H7 (cell line): Measurements from ENCODE around the gene ARF6. TPM values are rescaled to one million over a fixed set of nuclear protein-coding genes. Genes with fewer than 3 reads are reported as not detected.

Source experiments
- DNase-seq: peaks from one replicate; pipeline ENCODE4 v3.0.0; 2012
- H3K27me3 ChIP-seq: 2 replicates; pipeline ENCODE4 v1.6.0; 2011; ENCODE audit warnings: mild to moderate bottlenecking, low read length; ENCODE audit not compliant: control insufficient read depth, insufficient read depth
- H3K36me3 ChIP-seq: replicated peaks from 2 replicates; pipeline ENCODE4 v1.5.1; 2011; ENCODE audit warnings: low read length; ENCODE audit not compliant: control insufficient read depth, insufficient read depth
- H3K4me3 ChIP-seq: 2 replicates; pipeline ENCODE4 v1.5.1; 2011; ENCODE audit warnings: low read depth, mild to moderate bottlenecking, control low read depth, low read length, moderate library complexity; ENCODE audit not compliant: insufficient read depth
- total RNA-seq: library from RNA; depleted of rRNA; stranded (reverse); fragments of >200 nt; shearing (Covaris generic); gene quantifications from 2 replicates; pipeline ENCODE4 v1.2.3, GENCODE V29; 2014

ARF6 gene
- total RNA-seq, 1 experiment from 2014 or later, result 38.6 TPM

DNA sequence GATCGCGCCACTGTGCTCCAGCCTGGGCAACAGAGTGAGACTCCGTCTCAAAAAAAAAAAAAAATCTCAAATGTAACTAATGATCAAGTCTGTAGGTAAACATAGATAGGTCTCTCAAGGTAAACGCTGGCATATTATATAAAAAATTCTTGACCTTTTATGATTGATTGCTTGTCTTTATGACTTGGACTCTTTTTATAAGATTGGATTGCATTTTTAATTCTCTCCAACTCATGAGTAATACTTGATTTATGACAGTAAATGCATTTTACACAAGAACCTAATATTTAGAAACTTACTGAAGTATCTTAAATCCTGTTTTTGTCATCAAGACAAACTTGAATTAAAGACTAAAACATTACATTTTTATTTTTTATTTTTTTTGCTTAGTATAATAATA lies 16.1 kb downstream of the ARF6 start:
- Histone ChIP-seq H3K4me3 (no peak overlapping the region), H3K27me3 (no peaks in the 10 kb centered on the region), H3K36me3 (no peaks in the 10 kb centered on the region)
- no peak for DNase-seq

DNA sequence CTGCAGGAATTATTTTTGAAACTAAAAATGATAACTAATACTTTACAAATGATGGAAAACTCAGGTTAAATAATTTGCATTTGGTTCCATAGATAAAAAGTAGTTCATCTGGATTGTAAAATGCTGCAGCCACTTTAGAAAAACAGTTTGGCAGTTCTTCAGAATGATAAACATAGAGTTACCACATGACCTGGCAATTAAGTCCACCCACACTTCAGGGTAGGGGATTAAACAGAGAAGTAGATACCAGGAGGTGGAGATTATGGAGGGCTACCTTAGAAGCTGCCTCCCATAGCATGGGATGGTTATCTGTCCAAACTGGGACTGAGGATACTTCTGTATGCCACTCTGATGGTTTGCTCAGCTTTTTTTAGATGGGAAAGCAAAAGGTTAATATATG lies 22.2 kb downstream of the ARF6 start:
- Histone ChIP-seq H3K4me3 (no peak overlapping the region), H3K36me3 (no peaks in the 10 kb centered on the region), H3K27me3 (no peaks in the 10 kb centered on the region)
- no peak for DNase-seq

DNA sequence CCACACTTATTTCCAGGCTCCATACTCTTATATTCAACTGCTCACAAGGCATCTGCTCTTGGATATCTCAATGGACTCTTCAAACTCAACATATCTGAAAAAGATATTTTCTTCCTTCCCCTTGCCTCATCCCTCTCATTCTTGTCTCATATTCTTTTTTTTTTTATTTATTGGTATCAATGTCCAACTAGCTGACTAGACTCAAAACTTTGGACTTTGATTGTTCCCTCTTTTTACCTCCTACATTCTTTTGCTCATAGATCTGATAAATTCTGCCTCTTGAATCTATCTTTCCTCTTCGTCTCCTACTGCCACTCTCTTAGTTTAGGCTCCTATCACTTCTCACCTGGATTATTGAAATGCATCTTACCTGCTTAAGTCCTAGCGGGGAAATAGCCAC lies 25.8 kb downstream of the ARF6 start:
- H3K36me3 ChIP-seq, result no peaks in the 10 kb centered on the region
- H3K27me3 ChIP-seq, result no peaks in the 10 kb centered on the region
- no peak for DNase-seq
- H3K4me3 ChIP-seq, result no peak overlapping the region

DNA sequence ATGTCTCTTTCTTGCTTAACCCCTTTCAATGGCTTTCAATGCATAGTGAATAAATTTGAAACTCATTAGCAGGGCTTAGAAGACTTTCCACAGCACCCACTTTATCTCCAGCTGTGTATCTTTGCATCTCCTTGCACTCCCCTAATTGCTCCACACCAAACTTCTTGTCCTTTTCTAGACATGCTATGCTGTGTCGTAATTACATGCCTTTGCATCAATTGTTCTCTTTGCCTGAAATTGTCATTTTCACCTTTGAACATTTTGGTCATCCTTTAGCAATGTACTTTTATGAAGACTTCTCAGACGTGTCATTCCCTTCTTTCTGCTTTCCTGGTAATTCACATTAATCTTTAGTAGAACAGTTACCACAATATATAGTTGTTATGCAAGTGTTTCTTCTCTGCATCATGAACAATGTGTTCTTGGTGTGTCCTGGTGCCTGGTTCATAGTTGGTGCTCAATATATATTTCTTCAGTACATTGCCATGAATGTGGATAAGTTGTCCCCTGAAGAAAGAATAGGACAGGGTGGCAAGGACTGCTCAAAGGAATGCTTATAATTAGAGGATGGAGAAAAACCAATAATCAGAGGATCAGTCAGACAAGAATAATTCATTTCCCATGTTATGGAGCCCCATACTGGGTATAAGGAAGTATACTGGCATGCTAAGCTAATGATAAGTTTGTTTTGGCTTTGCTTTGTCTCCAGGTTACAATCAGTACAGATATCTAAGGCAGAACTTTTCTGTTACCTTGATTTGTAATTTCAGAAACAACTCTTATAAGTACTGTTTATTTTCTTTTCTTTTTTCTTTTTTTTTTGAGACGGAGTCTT lies 27.2 kb downstream of the ARF6 start:
- DNase-seq, result no peak
- no peaks in the 10 kb centered on the region for H3K27me3 ChIP-seq
- no peaks in the 10 kb centered on the region for H3K36me3 ChIP-seq

DNA sequence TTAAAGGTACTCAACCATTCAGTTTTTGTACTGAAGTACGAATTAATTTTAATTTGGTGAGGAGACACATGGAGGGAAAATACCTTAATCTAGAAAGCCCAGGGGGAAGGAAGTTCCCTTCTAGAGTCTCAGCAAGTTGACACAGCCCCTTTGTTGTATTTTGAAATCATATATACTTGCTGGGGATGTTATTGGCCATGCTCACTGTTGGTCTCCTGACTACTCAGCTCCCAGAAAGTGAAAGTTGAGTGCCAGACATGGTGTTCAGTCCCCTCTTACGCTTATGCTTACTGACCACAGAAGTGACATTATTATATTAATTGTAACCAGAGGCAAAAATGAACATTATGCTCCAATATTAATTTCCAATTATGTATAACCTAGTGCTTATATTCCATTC lies 28.1 kb downstream of the ARF6 start:
- no peaks in the 10 kb centered on the region for H3K27me3 ChIP-seq
- no peak overlapping the region for H3K4me3 ChIP-seq
- no peaks in the 10 kb centered on the region for H3K36me3 ChIP-seq
- no peak for DNase-seq

More for the DNA sequence above, 27.2 kb downstream of the ARF6 start:
- H3K4me3 ChIP-seq, result no peak overlapping the region

DNA sequence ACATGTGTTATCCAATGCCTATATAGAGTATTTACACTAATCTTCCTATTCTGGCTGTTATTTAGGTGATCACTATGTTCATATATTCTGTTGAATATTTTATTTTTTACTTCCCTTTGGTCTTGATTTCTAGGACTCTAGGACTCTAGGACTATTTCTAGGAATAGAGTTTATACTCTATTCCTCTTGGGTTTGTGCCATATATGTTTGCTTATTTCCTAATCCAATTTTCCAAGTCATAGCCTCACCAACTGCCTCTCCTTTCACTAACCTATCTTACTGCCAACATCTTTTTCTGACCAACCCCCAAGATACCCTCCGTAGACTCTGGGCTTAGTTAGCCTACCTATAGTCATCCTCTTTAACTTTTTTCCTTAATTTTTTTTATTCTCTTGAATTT lies 28.5 kb downstream of the ARF6 start:
- H3K27me3 ChIP-seq, result no peaks in the 10 kb centered on the region
- DNase-seq, result no peak
- H3K4me3 ChIP-seq, result no peak overlapping the region
- no peaks in the 10 kb centered on the region for H3K36me3 ChIP-seq

DNA sequence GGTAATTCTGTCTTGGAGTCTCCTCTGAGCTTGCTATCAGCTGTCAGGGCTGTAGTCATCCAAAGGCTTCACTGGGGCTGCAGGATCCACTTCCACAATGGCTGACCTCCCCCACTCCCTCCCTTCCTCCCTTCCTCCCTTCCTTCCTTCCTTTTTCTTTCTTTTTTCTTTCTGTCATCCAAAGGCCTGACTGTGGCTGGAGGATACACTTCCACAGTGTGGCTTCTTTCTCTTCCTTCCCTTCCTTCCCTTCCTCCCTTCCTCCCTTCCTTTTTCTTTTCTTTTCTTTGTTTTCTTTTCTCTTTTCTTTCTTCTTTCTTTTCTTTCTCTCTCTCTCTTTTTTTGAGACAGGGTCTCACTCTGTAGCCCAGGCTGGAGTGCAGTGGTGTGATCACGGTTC lies 30.6 kb downstream of the ARF6 start:
- no peaks in the 10 kb centered on the region for H3K36me3 ChIP-seq
- H3K4me3 ChIP-seq, result no peak overlapping the region
- no peaks in the 10 kb centered on the region for H3K27me3 ChIP-seq
- DNase-seq, result no peak

DNA sequence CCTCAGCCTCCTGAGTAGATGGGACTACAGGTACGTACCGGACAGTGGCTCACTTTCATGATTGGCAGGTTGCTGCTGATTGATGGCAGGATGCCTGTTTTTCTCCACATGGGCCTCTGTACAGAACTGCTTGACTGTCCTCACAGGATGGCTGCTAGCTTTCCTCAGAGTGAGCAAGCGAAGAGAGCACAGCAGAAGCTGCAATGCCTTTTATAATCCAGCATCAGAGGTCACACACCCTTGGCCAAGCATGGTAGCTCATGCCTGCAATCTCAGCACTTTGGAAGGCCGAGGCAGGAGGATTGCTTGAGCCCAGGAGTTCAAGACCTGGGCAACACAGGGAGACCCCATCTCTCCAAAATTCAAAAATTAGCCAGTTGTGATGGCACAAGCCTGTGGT lies 31.0 kb downstream of the ARF6 start:
- H3K4me3 ChIP-seq, result no peak overlapping the region
- no peaks in the 10 kb centered on the region for H3K36me3 ChIP-seq
- no peaks in the 10 kb centered on the region for H3K27me3 ChIP-seq
- no peak for DNase-seq

DNA sequence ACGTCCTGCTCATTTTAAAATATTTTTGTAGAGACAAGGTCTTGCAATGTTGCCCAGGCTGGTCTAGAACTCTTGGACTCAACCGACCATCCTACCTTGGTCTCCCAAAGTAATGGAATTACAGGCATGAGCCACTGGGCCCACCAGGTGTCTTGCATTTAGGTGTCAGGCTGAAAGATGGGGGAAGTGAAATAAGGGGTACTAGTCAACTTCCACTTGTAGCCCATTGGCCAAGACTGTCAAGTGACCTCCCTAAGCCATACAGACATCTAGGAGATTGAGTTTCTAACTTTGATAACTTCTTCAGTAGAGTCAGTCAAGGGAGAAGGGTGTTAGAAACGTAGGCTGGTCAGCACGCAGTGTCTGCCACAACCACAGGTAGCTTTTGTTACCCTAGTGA lies 32.0 kb downstream of the ARF6 start:
- H3K4me3 ChIP-seq, result no peak overlapping the region
- no peak for DNase-seq
- no peaks in the 10 kb centered on the region for H3K27me3 ChIP-seq
- H3K36me3 ChIP-seq, result no peaks in the 10 kb centered on the region

DNA sequence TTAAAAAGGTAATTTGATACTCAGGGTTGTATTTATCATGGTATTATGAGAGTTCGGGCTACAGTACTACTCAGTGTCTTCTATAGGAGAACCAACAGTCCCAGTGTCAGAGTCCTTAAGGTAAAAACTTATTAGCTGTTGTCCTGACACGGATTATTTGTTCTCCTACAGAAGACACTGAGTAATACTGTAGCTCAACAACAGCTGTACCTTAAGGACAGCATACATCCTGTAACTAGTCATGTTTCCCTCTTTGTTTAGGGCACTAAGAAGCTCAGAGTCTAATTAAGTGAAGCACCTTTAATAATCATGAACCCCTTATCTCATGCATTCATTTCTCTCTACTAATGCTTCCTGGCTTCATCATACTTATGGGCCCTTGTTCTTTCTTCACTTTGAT lies 33.9 kb downstream of the ARF6 start:
- Histone ChIP-seq H3K27me3 (no peaks in the 10 kb centered on the region), H3K36me3 (no peaks in the 10 kb centered on the region), H3K4me3 (no peak overlapping the region)
- no peak for DNase-seq

DNA sequence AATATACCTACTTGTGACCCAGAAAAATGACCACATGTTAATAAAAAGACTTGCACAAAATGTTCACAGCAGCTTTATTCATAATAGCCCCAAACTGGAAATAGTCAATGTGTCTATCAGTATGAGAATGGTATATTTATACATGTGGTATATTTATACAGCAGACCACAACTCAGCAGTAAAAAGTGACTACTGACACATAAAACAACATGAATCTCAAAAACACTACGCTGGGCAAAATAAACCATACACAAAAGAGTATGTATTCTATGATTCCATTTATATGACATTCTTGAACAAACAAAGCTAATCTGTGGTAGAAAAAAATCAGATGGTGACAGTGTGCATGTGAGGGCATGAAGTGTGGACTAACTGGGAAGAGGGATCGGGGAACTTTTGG lies 35.1 kb downstream of the ARF6 start:
- no peak for DNase-seq
- H3K4me3 ChIP-seq, result no peak overlapping the region
- H3K27me3 ChIP-seq, result no peaks in the 10 kb centered on the region
- no peaks in the 10 kb centered on the region for H3K36me3 ChIP-seq

DNA sequence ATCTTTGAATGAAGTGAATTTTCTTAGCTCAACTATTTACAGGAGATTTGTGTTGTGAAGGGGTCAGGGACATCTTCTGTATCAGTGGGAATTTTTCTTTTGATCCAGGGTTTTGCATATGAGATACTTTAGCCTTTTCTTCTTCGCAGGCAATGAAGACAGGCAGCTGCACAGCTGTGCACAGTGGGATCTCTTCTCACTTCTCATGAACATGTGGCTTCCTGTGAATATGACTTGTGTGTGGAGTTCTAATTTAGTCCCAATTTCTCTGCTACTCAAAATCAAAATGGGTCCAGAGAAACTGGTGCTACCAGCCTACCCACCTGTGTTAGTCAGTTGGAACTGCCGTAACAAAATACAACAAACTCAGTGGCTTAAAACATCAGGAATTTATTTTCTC lies 37.8 kb downstream of the ARF6 start:
- H3K27me3 ChIP-seq, result no peaks in the 10 kb centered on the region
- H3K36me3 ChIP-seq, result no peaks in the 10 kb centered on the region
- no peak for DNase-seq
- H3K4me3 ChIP-seq, result no peak overlapping the region

DNA sequence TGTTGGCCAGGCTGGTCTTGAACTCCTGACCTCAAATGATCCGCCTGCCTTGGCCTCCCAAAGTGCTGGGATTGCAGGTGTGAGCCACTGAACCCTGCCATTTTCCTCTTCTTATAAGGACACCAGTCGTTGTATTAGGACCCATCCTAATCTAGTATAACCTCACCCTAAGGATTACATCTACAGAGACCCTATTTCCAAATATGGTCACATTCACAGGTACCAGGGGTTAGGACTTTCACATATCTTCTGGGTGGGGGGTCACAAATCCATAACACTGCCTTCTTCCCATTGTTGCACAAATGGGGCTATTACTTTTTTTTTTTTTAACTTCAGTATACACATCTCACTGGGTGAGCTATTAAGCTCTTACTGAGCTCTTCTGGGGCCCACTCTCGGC lies 38.6 kb downstream of the ARF6 start:
- H3K36me3 ChIP-seq, result no peaks in the 10 kb centered on the region
- H3K27me3 ChIP-seq, result no peaks in the 10 kb centered on the region
- no peak overlapping the region for H3K4me3 ChIP-seq
- no peak for DNase-seq

DNA sequence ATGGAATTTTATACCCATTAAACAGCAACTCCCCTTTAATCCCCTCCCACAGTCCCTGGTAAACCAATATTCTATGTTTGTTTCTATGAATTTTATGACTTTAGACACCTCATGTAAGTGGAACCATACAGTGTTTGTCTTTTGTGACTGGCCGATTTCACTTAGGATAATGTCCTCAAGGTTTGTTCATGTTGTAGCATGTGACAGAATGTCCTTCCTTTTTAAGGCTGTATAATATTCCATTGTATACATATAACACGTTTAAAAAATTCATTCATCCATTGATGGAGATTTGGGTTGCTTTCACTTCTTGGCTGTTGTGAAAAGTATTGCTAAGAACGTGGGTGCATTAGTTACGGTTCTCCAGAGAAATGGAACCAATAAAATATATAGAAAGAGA lies 40.2 kb downstream of the ARF6 start:
- Histone ChIP-seq H3K4me3 (no peak overlapping the region), H3K27me3 (no peaks in the 10 kb centered on the region), H3K36me3 (no peaks in the 10 kb centered on the region)
- DNase-seq, result no peak

DNA sequence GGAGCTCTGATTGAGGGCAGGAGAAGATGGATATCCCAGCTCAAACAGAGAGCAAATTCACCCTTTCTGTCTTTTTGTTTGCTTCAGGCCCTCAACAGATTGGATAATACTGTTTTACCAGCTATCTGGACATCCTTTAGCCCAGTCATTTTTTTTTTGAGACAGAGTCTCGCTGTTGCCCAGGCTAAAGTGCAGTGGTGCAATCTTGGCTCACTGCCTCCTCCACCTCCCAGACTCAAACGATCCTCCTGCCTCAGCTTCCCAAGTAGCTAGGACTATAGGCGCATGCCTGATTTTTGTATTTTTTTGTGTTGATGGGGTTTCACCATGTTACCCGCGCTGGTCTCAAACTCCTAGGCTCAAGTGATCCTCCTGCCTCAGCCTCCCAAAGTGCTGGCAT lies 40.8 kb downstream of the ARF6 start:
- no peak for DNase-seq
- Histone ChIP-seq H3K36me3 (no peaks in the 10 kb centered on the region), H3K4me3 (no peak overlapping the region), H3K27me3 (no peaks in the 10 kb centered on the region)

DNA sequence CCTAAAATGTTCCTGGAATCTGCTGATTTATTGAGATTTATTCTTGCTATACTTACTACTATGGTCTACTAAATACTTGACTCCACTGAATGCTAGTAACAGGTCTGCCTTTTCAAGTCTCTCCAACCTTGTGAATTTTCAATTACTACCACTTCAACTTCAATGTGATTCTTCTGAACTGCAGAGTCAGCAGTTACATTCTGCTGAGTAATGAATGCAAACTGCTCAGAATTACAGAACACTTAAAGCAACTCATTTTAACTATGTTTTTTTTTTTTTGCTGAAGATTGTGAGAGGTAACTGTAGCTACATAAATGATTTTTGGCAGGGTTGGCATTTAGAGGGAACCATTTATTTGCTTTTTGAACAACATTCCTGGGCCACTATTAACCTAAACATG lies 41.8 kb downstream of the ARF6 start:
- Histone ChIP-seq H3K4me3 (no peak overlapping the region), H3K36me3 (no peaks in the 10 kb centered on the region), H3K27me3 (no peaks in the 10 kb centered on the region)
- no peak for DNase-seq
